ENCODE results near the gene KLHDC8A. TPM values are rescaled to one million over a fixed set of nuclear protein-coding genes. Genes with fewer than 3 reads are reported as not detected.
A peak's percentile ranks its signal among the peaks of the same experiment; 100 is the strongest.
"Not testable (repeated sequence)": the region's sequence is repeated elsewhere in the genome, so short reads cannot be mapped to it uniquely, and the experiment has no call there.

Gene KLHDC8A
- total RNA-seq, 1 donor from 2014 or later, result 0.78 TPM

DNA sequence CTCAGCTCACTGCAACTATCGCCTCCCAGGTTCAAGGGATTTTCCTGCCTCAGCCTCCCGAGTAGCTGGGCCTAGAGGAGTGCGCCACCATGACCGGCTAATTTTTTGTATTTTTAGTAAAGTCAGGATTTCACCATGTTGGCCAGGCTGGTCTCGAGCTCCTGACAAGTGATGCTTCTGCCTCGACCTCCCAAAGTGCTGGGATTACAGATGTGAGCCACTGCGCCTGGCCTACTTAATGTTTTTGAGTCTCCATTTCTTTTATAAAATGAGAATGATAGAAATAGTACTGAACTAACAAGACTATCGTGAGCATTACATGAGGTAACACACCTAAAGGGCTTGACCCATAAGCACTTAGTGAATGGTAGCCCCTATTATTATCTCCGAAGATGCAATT is 56.6 kb downstream of the KLHDC8A start:
- Histone ChIP-seq H3K9me3 (no peaks in the 10 kb centered on the region), H3K4me1 (peaks cover 21% of the 10 kb centered on the region), H3K36me3 (peaks cover 26% of the 10 kb centered on the region), H3K4me3 (no peak overlapping the region), H3K27ac (no peak overlapping the region), H3K27me3 (no peaks in the 10 kb centered on the region)
- intact Hi-C loops (cut with DNase I), result no loop called here
- TF ChIP-seq, protein P1, sequence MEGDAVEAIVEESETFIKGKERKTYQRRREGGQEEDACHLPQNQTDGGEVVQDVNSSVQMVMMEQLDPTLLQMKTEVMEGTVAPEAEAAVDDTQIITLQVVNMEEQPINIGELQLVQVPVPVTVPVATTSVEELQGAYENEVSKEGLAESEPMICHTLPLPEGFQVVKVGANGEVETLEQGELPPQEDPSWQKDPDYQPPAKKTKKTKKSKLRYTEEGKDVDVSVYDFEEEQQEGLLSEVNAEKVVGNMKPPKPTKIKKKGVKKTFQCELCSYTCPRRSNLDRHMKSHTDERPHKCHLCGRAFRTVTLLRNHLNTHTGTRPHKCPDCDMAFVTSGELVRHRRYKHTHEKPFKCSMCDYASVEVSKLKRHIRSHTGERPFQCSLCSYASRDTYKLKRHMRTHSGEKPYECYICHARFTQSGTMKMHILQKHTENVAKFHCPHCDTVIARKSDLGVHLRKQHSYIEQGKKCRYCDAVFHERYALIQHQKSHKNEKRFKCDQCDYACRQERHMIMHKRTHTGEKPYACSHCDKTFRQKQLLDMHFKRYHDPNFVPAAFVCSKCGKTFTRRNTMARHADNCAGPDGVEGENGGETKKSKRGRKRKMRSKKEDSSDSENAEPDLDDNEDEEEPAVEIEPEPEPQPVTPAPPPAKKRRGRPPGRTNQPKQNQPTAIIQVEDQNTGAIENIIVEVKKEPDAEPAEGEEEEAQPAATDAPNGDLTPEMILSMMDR (IDR thresholded peaks at IDR 0.05), result no peak
- no peak for DNase-seq
- ATAC-seq, result no peak

DNA sequence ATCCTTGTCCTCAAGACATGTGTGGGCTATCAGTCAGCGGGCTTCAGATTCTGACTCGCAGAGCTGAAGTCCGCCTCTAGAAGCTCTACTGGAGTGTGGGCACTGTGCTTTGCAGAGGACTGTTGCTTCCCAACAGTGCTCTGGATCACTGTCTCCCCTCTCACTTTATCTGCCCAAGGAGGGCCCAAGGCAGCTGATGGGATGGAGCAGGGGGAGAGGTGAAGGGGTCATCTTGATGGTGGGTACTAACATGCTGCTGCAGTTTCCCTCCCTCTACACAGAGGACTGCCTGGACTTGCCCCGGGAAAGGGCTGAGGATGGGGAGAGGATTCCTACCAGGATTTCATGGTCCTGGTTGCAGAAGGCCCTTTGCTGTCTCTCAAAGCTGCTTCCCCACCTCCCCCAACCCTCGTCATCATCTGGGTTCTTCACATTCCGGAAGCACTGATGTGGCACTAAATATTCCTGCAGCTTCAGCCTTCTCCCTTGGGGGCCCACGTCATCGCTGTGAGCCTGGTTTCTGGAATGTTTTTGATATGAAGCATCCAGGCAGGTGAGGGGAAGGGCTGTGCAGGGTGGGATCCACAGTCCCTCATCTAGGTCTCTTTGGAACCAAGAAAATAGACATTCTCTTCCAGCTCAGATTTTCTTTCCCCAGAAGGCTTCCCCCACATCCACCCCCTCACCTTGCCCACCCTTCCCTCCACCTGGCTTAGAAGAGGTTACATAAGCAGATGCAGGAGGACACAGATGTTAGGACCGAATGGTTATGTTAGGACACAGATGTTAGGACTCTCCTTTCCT is 58.3 kb downstream of the KLHDC8A start:
- H3K4me3 ChIP-seq, result no peak overlapping the region
- H3K4me1 ChIP-seq, result peaks cover 27% of the 10 kb centered on the region
- peaks cover 9% of the 10 kb centered on the region for H3K36me3 ChIP-seq
- TF ChIP-seq, protein P1 (IDR thresholded peaks at IDR 0.05), result no peak
- H3K9me3 ChIP-seq, result no peaks in the 10 kb centered on the region
- no peak overlapping the region for H3K27ac ChIP-seq
- intact Hi-C loops (cut with DNase I), result no loop called here
- no peaks in the 10 kb centered on the region for H3K27me3 ChIP-seq
- ATAC-seq (no peak), DNase-seq (no peak)

DNA sequence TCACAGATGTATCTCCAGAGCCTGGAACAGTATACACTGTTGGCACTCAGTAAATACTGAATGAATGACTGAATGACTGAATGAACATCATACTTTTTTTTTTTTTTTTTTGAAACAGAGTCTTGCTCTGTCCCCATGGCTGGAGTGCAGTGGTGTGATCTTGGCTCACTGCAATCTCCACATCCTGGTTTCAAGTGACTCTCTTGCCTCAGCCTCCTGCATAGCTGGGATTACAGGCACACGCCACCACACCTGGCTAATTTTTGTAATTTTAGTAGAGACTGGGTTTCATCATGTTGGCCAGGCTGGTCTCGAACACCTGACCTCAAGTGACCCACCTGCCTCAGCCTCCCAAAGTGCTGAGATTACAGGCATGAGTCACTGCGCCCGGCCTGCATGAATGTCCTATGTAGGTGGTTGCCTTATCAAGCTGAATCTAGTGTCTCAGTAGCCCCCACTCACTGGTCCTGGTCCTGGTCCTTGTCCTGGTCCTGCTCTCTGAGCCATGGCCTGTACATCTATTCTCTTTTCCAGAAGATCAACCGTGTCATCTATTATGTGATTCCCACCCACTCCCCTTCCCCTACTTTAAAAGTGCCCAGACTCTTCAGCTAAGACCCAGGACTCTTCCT is 59.1 kb downstream of the KLHDC8A start:
- H3K27me3 ChIP-seq; intact Hi-C loops (cut with DNase I); ATAC-seq; H3K4me3 ChIP-seq; H3K36me3 ChIP-seq; H3K9me3 ChIP-seq; H3K27ac ChIP-seq; DNase-seq: not testable (repeated sequence)
- H3K4me1 ChIP-seq, result peaks cover 27% of the 10 kb centered on the region

DNA sequence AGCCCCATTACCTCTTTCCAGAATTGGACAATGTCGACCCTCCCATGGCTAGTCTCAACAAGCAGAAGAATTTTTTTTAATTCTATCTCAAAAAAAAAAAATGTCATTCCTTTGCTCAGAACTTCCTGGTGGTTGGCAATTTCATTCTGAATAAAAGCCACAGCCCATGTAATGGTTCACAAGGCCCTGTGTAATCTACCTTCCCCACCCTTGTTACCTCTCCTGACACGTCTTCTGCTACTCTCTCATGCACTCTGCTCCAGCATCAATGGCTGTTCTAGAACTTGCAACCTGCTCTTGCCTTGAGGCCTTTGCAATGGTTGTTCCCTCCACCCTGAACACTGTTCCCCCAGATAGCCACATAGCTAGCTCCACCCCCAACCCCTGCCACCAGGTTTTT is 60.6 kb downstream of the KLHDC8A start:
- ATAC-seq, result no peak
- intact Hi-C loops (cut with DNase I), result no loop called here

DNA sequence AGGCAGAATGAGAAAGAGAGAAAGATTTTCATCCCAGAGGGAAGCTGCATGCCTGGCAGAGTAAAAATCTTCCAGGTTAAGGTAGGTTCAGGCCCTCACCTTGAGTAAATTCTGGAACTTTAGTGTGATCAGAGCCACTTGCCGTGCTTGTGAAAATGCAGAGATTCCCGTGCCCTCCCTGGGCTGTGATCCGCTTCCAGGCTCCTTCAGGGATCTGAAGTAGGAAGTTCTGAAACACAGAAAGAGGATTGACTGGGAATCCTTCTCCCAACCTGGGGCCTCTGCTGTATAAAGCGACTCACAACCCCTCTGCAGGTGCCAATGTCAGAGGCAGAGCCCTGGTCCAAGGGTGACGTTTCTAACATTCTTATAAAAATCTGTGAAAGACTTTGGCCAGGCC is 61.8 kb downstream of the KLHDC8A start:
- intact Hi-C loops (cut with DNase I), result no loop called here
- TF ChIP-seq, protein P1 (IDR thresholded peaks at IDR 0.05), result no peak
- H3K9me3 ChIP-seq, result no peaks in the 10 kb centered on the region
- H3K4me1 ChIP-seq, result peaks cover 13% of the 10 kb centered on the region
- DNase-seq (no peak), ATAC-seq (no peak)
- peak overlapping the region; percentile 11 for H3K27ac ChIP-seq
- no peaks in the 10 kb centered on the region for H3K27me3 ChIP-seq
- H3K4me3 ChIP-seq, result no peak overlapping the region
- H3K36me3 ChIP-seq, result no peaks in the 10 kb centered on the region

More for the DNA sequence above, 60.6 kb downstream of the KLHDC8A start:
- Histone ChIP-seq H3K4me3 (no peak overlapping the region), H3K27me3 (no peaks in the 10 kb centered on the region), H3K4me1 (peaks cover 19% of the 10 kb centered on the region), H3K36me3 (no peaks in the 10 kb centered on the region), H3K27ac (no peak overlapping the region), H3K9me3 (no peaks in the 10 kb centered on the region)
- TF ChIP-seq, protein P1 (IDR thresholded peaks at IDR 0.05), result no peak
- no peak for DNase-seq

DNA sequence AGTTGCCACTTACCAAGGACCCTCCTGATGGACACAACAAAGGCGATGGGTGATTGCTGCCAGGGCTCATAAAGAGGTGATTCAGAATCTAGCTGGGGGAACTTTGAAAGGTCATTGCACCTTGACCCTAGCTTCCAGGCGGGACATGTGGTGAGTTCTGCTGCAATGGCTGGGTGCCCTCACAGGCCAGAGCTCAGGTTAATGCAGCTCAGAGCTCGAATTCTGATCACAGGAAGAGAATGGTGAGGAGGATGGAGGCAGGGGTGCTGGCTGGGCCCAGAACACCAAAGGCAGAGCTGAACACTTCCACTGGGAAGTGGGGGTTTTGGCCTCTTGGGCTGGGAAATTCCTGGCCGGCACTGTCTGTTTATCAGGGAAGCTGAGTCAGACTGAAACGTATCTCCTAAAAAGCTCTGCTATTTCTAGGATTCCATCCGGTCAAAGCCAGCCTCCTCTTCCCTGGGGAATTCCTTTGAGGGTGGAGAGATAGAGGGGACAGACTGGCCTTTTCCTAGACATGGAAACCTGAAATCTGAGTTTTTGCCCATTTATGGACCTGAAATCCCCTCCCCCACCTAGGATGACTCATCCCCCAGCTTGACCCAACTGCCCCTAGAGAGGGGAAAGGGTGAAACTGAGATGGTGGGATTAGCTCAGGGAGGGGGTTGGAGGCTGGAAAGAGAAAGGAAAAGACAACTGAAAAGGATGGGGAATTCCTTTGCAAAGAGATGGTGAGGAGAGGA is 62.4 kb downstream of the KLHDC8A start:
- Histone ChIP-seq H3K4me1 (peaks cover 7% of the 10 kb centered on the region), H3K9me3 (no peaks in the 10 kb centered on the region), H3K27me3 (no peaks in the 10 kb centered on the region), H3K36me3 (no peaks in the 10 kb centered on the region), H3K27ac (peak overlapping the region; percentile 11), H3K4me3 (no peak overlapping the region)
- ATAC-seq (peak; percentile 26), DNase-seq (no peak)
- intact Hi-C loops (cut with DNase I), result no loop called here
- TF ChIP-seq, protein P1 (IDR thresholded peaks at IDR 0.05), result no peak
